Progenitor cell of endocrine pancreas (in vitro differentiated cells): ENCODE data around the gene VWA1. TPM values are rescaled to one million over a fixed set of nuclear protein-coding genes. Genes with fewer than 3 reads are reported as not detected.

Experiments used
- DNase-seq: peaks from one replicate; pipeline ENCODE4 v3.0.0; 2021; ENCODE audit warnings: low spot score; ENCODE audit not compliant: unreplicated experiment
- H3K27ac Mint-ChIP-seq: 2 replicates; pipeline ENCODE4 v1.8.0; 2021; ENCODE audit warnings: mild to moderate bottlenecking, moderate library complexity, mixed read lengths
- H3K27me3 Mint-ChIP-seq: 2 replicates; pipeline ENCODE4 v1.8.0; 2021; ENCODE audit warnings: mixed read lengths
- H3K36me3 Mint-ChIP-seq: 2 replicates; pipeline ENCODE4 v1.8.0; 2022; ENCODE audit warnings: mixed read lengths; ENCODE audit not compliant: insufficient read depth
- H3K4me1 Mint-ChIP-seq: 2 replicates; pipeline ENCODE4 v1.8.0; 2021; ENCODE audit warnings: low read depth, mixed read lengths
- H3K4me3 Mint-ChIP-seq: 2 replicates; pipeline ENCODE4 v1.8.0; 2021; ENCODE audit warnings: low read depth, mild to moderate bottlenecking, moderate library complexity, mixed read lengths
- H3K9me3 Mint-ChIP-seq: 2 replicates; pipeline ENCODE4 v1.8.0; 2021; ENCODE audit warnings: low read depth, mixed read lengths
- total RNA-seq: library from RNA; stranded (reverse); gene quantifications from 2 replicates; pipeline ENCODE4 v1.2.1, GENCODE V29; 2021
- TF ChIP-seq, protein P1 (sequence below): fragments of 200-600 bp; sonication (generic); IDR thresholded peaks from one replicate; pipeline ENCODE4 v1.5.0; 2021; ENCODE audit warnings: antibody characterized with exemption, mild to moderate bottlenecking; ENCODE audit not compliant: unreplicated experiment

VWA1 gene
- total RNA-seq, 1 donor from 2014 or later: 36.8 TPM

DNA sequence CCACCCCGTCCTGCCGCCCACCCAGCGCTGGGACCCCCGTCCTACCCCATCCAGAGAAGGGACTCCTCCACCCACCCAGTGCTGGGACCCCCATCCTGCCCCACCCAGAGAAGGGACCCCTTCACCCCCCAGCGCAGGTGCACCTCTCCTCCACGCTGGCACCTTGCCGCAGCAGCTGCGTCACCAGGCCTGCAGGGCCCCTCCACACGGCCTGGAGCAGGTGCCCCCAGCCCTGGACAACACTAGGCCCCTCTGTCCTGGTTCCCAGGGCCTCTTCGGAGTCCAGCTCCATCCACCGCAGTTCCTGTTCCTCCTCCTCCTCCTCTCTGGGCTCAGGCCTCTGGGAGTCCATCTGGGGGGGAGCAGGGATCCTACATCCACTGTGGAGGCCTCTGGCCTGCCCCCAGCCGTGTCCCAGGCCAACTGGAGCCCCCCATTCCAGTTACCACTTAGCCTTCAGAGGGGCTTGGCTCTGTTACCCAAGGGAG is 14.8 kb upstream of the VWA1 start:
- Mint-ChIP-seq H3K4me3 (peak overlapping the region; percentile 60), H3K4me1 (peaks cover 13% of the 10 kb centered on the region), H3K9me3 (no peaks in the 10 kb centered on the region), H3K27ac (peak overlapping the region; percentile 91), H3K27me3 (peaks cover 15% of the 10 kb centered on the region), H3K36me3 (peaks cover 3% of the 10 kb centered on the region)
- DNase-seq: no peak
- TF ChIP-seq, protein P1, sequence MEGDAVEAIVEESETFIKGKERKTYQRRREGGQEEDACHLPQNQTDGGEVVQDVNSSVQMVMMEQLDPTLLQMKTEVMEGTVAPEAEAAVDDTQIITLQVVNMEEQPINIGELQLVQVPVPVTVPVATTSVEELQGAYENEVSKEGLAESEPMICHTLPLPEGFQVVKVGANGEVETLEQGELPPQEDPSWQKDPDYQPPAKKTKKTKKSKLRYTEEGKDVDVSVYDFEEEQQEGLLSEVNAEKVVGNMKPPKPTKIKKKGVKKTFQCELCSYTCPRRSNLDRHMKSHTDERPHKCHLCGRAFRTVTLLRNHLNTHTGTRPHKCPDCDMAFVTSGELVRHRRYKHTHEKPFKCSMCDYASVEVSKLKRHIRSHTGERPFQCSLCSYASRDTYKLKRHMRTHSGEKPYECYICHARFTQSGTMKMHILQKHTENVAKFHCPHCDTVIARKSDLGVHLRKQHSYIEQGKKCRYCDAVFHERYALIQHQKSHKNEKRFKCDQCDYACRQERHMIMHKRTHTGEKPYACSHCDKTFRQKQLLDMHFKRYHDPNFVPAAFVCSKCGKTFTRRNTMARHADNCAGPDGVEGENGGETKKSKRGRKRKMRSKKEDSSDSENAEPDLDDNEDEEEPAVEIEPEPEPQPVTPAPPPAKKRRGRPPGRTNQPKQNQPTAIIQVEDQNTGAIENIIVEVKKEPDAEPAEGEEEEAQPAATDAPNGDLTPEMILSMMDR: no peak

DNA sequence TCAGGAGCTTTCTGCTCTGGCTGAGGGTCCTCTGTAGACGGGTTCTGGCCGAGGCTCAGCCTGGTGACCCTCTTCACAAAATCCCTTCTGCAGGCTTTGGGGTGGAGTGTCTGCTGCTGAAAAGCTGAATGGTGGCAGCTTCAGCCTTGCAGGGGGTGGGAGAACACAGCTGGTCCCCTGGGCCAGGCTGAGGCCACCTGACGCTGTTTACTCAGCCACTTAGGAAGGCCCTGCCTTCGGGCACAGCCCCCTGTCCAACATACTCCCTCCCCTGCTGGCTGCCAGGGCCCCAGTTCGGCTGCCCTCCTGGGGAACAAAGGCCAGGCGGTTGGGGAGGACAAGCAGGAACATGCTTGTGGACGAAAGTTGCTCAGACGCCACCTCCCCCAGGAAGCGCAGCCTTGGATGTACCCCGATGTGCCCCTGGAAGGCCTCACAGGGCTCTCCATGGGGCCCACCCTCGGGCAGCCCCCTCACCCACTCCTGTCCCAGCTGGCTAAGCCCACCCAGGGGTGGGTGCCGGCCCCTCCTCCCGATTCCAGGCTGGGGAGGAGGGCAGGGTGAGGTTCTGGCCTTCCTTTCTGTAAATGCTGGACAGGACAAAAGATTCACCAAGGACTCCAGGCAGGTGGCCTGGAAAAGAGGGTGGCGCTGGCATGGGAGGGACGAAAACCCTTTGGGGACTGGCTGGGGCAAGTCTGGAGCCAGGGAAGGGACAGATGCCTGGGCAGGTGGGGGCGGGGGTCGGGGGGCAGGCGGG is 14.2 kb upstream of the VWA1 start, which contains the start of gene ANKRD65:
TSS of gene ANKRD65 (minus strand) at position 130 of the 760 bp plus-strand sequence. CDS start 271 bp downstream, outside the sequence.
- H3K27ac Mint-ChIP-seq: peak within 1 kb of the TSS; percentile 91
- DNase-seq: no peak
- TF ChIP-seq, protein P1: no peak
- peak within 1 kb of the TSS; percentile 60 for H3K4me3 Mint-ChIP-seq
- peaks cover 15% of the 10 kb centered on the region for H3K27me3 Mint-ChIP-seq
- H3K4me1 Mint-ChIP-seq: peaks cover 12% of the 10 kb centered on the region
- H3K9me3 Mint-ChIP-seq: no peaks in the 10 kb centered on the region
- H3K36me3 Mint-ChIP-seq: peaks cover 3% of the 10 kb centered on the region

DNA sequence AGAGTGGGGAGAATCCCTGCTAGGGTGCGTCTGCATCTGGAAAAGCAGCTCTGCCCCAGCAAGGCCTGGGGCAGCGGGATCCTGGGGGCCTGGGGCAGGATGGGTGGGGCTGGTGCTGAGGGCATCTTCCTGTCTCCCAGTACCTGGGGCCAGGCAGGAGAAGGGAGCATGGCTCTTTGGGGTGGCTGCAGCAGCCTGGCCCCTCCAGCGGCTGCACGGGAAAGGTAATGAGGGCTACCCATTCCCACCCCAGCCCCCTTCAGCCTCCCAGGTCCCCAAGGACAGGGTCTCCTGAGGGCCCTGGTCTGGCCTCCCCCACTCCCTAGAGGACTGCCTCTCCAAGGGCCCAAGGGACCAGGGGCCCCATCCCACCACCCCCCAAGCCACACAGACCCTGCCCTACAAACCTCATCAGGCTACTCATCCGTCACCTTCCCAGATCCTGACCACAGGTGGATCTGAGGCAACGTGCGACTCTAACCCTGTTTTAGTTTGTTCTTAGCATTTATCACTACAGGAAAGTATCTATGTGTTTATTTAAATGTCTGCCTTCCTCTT is 13.5 kb upstream of the VWA1 start:
- H3K4me3 Mint-ChIP-seq: no peak overlapping the region

DNA sequence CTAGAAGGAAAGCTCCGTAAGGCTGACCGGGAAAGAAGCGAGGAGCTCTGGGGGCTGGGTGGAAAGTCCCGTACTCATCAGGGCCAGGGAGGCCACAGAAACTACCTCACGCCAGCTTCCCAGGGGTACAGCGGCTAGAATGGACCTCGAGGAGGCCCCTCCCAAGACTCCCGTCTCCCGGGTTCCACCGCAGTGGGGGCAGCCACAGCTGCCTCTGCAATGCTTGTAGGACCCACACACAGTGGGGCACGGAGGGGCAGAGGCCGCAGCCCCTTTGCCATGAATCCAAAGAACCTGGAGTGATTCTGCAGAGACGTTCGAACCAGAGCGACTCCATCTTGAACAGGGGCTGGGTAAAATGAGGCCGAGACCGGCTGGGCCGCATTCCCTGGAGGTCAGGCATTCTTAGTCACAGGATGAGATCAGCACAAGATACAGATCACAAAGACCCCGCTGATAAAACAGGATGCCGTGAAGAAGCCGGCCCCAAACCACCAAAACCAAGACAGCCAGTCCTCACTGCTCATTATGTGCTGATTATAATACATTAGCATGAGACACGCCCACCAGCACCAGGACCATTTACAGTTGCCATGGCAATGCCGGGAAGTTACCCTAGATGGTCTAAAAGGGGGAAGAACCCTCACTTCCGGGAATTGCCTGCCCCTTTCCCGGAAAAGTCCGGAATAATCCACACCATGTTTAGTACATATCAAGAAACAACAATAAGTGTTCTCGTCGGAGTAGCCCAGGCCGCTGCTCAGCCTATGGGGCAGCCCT is 12.8 kb upstream of the VWA1 start:
- peak overlapping the region; percentile 64 for H3K27ac Mint-ChIP-seq
- H3K9me3 Mint-ChIP-seq: no peaks in the 10 kb centered on the region

More for the DNA sequence above, 13.5 kb upstream of the VWA1 start:
- Mint-ChIP-seq H3K27ac (peak overlapping the region; percentile 64), H3K27me3 (peaks cover 15% of the 10 kb centered on the region), H3K4me1 (peaks cover 12% of the 10 kb centered on the region), H3K9me3 (no peaks in the 10 kb centered on the region), H3K36me3 (peaks cover 3% of the 10 kb centered on the region)
- DNase-seq: no peak
- TF ChIP-seq, protein P1: no peak

More for the DNA sequence above, 12.8 kb upstream of the VWA1 start:
- DNase-seq: no peak
- Mint-ChIP-seq H3K36me3 (peaks cover 3% of the 10 kb centered on the region), H3K27me3 (peaks cover 12% of the 10 kb centered on the region), H3K4me3 (no peak overlapping the region), H3K4me1 (peaks cover 11% of the 10 kb centered on the region)
- TF ChIP-seq, protein P1: no peak
